ENCODE data around the gene EHMT1. TPM values are rescaled to one million over a fixed set of nuclear protein-coding genes. Genes with fewer than 3 reads are reported as not detected.

The EHMT1 gene
- total and polyA plus RNA-seq, 2 of the 13 experiments (the other 11 are each of a cell fraction or from before 2014, with no cell fraction given): 23.0 to 27.1 TPM

DNA sequence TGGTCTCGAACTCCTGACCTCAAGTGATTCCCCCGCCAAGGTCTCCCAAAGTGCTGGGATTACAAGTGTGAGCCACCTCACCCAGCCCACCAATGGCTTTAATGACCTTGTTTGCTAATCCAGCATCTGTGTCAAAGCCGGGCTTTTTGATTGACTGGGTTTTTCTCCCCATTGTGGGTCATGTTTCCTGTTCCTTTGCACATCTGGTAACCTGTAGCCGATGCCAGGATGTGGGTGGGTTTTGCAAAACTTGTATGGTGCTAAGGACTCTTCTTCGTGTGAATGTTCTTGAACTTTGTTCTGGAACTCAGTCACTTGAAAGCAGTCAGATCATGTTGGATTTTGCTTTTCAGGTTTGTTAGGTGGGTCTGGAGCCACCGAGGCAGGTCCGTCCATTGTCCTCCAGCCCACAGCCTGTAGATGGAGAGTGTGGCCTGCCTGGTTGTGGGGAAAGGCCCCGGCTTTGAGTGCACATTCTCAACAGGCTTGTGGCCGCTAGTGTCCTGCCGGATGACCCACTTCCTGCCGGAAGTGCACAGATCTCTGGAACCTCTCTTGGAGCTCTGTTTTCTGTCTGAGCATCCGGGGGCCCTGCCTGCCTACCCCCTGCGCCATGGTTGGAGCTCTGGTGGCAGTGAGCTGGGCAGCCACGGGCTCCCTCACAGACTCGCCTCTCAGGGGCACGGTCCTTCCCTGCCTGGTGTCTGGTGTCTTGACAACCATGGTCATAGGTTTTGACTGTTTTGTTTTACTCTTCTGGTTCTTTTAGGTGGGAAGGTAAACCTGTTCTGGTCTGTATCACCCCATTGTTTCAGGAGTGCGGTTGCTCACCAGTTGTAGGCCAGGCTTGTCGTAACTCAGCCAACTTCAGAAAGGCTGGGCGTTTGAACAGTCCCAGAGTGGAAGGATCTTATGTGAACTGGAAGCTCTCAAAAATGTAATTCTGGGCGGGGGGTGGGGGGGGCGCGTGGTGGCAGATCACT, 189.2 kb downstream of the EHMT1 start:
- Histone ChIP-seq H3K9me3 (ENCODE audit: low read length) (no peaks in the 10 kb centered on the region), H4K20me1 (ENCODE audit: insufficient read depth, low read length) (no peaks in the 10 kb centered on the region), H3K9ac (ENCODE audit: insufficient read depth, low read depth, low read length) (no peak overlapping the region), H3K27me3 (ENCODE audit: control insufficient read depth in 1 of 2, insufficient read depth in 2 of 2, low read length in 2 of 2) (no peaks in the 10 kb centered on the region), H2AFZ (ENCODE audit: low read length) (no peak overlapping the region), H3K4me3 (replicated peaks in 1 of 3; ENCODE audit: insufficient read depth in 1 of 3, low read depth in 2 of 3, low read length in 3 of 3) (no peak overlapping the region), H3K79me2 (ENCODE audit: insufficient read depth, low read length) (no peaks in the 10 kb centered on the region), H3K27ac (ENCODE audit: extremely low read length, insufficient read depth, low read length) (no peak overlapping the region), H3K4me2 (ENCODE audit: low read depth, low read length) (no peak overlapping the region), H3K36me3 (replicated peaks in 1 of 2; ENCODE audit: control insufficient read depth in 1 of 2, insufficient read depth in 2 of 2, low read length in 2 of 2) (peaks cover 11% of the 10 kb centered on the region in 2 experiments; a peak in 3 of 5 replicates), H3K4me1 (ENCODE audit: insufficient read depth, low read length) (no peaks in the 10 kb centered on the region)
- TF ChIP-seq, protein P1, sequence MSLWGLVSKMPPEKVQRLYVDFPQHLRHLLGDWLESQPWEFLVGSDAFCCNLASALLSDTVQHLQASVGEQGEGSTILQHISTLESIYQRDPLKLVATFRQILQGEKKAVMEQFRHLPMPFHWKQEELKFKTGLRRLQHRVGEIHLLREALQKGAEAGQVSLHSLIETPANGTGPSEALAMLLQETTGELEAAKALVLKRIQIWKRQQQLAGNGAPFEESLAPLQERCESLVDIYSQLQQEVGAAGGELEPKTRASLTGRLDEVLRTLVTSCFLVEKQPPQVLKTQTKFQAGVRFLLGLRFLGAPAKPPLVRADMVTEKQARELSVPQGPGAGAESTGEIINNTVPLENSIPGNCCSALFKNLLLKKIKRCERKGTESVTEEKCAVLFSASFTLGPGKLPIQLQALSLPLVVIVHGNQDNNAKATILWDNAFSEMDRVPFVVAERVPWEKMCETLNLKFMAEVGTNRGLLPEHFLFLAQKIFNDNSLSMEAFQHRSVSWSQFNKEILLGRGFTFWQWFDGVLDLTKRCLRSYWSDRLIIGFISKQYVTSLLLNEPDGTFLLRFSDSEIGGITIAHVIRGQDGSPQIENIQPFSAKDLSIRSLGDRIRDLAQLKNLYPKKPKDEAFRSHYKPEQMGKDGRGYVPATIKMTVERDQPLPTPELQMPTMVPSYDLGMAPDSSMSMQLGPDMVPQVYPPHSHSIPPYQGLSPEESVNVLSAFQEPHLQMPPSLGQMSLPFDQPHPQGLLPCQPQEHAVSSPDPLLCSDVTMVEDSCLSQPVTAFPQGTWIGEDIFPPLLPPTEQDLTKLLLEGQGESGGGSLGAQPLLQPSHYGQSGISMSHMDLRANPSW (CRISPR knock-in tag; IDR thresholded peaks at IDR 0.05; ENCODE audit: borderline replicate concordance): no peak
- TF ChIP-seq SRY (CRISPR knock-in tag; IDR thresholded peaks at IDR 0.05) (no peak), KDM4B (CRISPR knock-in tag; IDR thresholded peaks at IDR 0.05) (no peak), ZNF644 (CRISPR knock-in tag; IDR thresholded peaks at IDR 0.05; ENCODE audit: low read depth) (no peak), NFYC (CRISPR knock-in tag; IDR thresholded peaks at IDR 0.05) (no peak), MAZ (IDR thresholded peaks at IDR 0.05; ENCODE audit: borderline replicate concordance, low read depth, low read length) (no peak), MAZ (CRISPR knock-in tag; IDR thresholded peaks at IDR 0.05; ENCODE audit: low read depth) (no peak), BORCS8-MEF2B (CRISPR knock-in tag; IDR thresholded peaks at IDR 0.05) (no peak), JDP2 (CRISPR knock-in tag; IDR thresholded peaks at IDR 0.05; ENCODE audit: borderline replicate concordance) (no peak), ZFP62 (CRISPR knock-in tag; IDR thresholded peaks at IDR 0.05) (no peak)
- FAIRE-seq (no peak), ATAC-seq (no peak), DNase-seq (ENCODE audit: low spot score) (no peak)
- BruUV-seq (replicated peaks): no TSS peak
- ChIA-PET POLR2A (no interaction called here), CTCF (ENCODE audit: low intra/inter-chr PET ratio, low total read pairs) (no interaction called here)
- in situ Hi-C loops (cut with HindIII; ENCODE audit: extremely low pct_ligation_motif_present, low pct_unique_long_range_greater_than_20kb): no loop called here
- intact Hi-C loops (cut with micrococcal nuclease; ENCODE audit: unreplicated experiment): no loop called here
- WGBS (ENCODE audit: low lambda C conversion rate): 94% methylated on average over 17 of the region's 22 CpGs

Measured in HepG2 (cell line).